ENCODE results near the gene PALLD.

DNA sequence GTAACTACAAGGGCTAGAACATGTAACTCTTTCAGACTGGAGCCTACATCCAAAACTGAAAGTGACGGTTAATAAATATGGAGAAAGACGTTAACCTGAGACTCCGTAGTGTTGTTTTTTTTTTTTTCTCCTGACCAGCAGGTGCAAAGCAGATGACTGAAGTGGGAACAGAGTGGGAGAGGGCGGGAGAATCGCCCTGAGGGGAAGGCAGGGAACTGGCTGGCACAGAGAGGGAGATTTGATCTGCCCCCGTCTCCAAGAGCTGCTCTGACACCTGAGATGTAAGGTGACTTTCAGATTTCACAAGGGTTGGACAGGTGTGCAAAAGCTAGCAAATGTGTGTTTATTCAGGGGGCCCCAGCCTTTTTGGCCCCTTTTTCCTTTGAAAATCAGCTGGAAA lies 180.2 kb downstream of the PALLD start:
- TF ChIP-seq, protein P1, sequence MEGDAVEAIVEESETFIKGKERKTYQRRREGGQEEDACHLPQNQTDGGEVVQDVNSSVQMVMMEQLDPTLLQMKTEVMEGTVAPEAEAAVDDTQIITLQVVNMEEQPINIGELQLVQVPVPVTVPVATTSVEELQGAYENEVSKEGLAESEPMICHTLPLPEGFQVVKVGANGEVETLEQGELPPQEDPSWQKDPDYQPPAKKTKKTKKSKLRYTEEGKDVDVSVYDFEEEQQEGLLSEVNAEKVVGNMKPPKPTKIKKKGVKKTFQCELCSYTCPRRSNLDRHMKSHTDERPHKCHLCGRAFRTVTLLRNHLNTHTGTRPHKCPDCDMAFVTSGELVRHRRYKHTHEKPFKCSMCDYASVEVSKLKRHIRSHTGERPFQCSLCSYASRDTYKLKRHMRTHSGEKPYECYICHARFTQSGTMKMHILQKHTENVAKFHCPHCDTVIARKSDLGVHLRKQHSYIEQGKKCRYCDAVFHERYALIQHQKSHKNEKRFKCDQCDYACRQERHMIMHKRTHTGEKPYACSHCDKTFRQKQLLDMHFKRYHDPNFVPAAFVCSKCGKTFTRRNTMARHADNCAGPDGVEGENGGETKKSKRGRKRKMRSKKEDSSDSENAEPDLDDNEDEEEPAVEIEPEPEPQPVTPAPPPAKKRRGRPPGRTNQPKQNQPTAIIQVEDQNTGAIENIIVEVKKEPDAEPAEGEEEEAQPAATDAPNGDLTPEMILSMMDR (IDR thresholded peaks at IDR 0.05; ENCODE audit: poor library complexity, severe bottlenecking), result no peak
- TF ChIP-seq EZH2 (IDR thresholded peaks at IDR 0.05; ENCODE audit: borderline replicate concordance, insufficient read depth, low read length, poor library complexity, severe bottlenecking) (no peak), SMC3 (conservative IDR thresholded peaks at IDR 0.05; ENCODE audit: poor library complexity) (no peak), MXI1 (conservative IDR thresholded peaks at IDR 0.05; ENCODE audit: poor library complexity, severe bottlenecking) (no peak), POLR2AphosphoS5 (IDR thresholded peaks at IDR 0.05) (no peak), REST (IDR thresholded peaks at IDR 0.05; ENCODE audit: borderline replicate concordance) (no peak), EP300 (conservative IDR thresholded peaks at IDR 0.05; ENCODE audit: poor library complexity, severe bottlenecking) (no peak), TAF1 (IDR thresholded peaks at IDR 0.05; ENCODE audit: low read depth) (no peak)
